ENCODE results near the gene S100PBP. TPM values are rescaled to one million over a fixed set of nuclear protein-coding genes. Genes with fewer than 3 reads are reported as not detected.

Gene S100PBP
- total and polyA plus RNA-seq, 9 of the 15 experiments (the other 6 are each of a cell fraction or from before 2014, with no cell fraction given), result 22.9 to 60.2 (median 32.9) TPM

DNA sequence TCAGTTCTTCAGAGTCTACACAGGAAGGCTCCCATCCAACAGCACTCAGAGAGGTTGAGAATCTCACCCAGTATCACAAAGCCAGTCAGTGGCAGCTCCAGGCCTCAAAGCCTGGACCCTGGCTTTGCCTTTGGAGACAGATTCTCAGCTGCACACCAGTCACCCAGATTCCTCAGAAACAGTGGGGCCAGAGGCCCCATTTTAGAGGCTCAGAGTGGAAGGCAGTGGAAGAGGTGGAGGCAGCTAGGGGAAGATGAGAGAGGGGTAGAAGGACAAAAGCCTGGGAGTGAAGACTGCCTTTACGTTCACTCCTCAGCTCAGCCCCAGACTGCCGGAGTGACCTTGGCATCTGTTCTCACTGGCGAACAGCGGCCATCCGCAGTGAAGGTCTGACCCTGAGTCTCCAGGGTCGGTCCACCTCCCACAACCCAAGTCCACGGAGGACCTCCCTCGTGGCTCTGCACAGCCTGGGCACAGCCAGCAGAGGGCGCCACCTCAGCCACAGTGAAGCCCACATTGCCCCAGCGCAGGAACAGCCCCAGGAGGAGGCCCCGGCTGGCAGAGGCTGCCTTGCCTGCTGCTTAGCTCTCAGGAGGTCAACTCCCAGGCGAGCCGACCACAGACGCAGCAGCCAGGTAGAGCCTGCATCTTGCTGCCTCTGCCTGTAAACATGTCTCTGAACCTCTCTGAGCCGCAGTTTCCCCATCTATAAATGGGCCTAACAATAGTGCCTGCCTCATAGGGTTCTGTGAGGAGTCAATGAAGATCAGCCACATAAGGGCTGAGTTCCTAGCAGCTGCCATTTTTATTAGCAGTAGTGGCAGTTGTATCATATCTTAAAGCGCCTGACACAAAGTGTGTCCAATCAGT lies 59.1 kb downstream of the S100PBP start (continued):
- no peak for TF ChIP-seq TAF9B (IDR thresholded peaks at IDR 0.05; ENCODE audit: partially characterized antibody)
- peak; percentile 44; the same call in 1 of the 2 replicates for TF ChIP-seq MTA3 (IDR thresholded peaks at IDR 0.05; ENCODE audit: borderline replicate concordance)
- TF ChIP-seq STAG1 (CRISPR knock-in tag; IDR thresholded peaks at IDR 0.05; ENCODE audit: borderline replicate concordance), result peak; percentile 79; the same call in 1 of the 2 replicates
- TF ChIP-seq POLR2AphosphoS5 (IDR thresholded peaks at IDR 0.05; ENCODE audit: control insufficient read depth, insufficient read depth, low read depth, low read length), result no peak
- peak; percentile 65 to 85 for TF ChIP-seq RAD21 (CRISPR knock-in tag; conservative IDR thresholded peaks at IDR 0.05 in 1 of 2, IDR thresholded peaks at IDR 0.05 in 1 of 2)
- no peak for TF ChIP-seq ZNF311 (CRISPR knock-in tag; IDR thresholded peaks at IDR 0.05)
- TF ChIP-seq, protein P1, sequence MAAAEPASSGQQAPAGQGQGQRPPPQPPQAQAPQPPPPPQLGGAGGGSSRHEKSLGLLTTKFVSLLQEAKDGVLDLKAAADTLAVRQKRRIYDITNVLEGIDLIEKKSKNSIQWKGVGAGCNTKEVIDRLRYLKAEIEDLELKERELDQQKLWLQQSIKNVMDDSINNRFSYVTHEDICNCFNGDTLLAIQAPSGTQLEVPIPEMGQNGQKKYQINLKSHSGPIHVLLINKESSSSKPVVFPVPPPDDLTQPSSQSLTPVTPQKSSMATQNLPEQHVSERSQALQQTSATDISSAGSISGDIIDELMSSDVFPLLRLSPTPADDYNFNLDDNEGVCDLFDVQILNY (CRISPR knock-in tag; IDR thresholded peaks at IDR 0.05), result no peak
- no peak for TF ChIP-seq CBX3 (IDR thresholded peaks at IDR 0.05; ENCODE audit: borderline replicate concordance in 1 of 2, low read length in 2 of 2)
- TF ChIP-seq MCM5 (IDR thresholded peaks at IDR 0.05; ENCODE audit: low read depth), result no peak
- no peak for TF ChIP-seq TEAD1 (CRISPR knock-in tag; IDR thresholded peaks at IDR 0.05)
- TF ChIP-seq SMC3 (conservative IDR thresholded peaks at IDR 0.05; ENCODE audit: insufficient read depth, low read depth, low read length), result peak; percentile 85
- no peak for TF ChIP-seq ZEB2 (IDR thresholded peaks at IDR 0.05)
- peak; percentile 86 to 99 (median 90) for TF ChIP-seq CTCF (IDR thresholded peaks at IDR 0.05 in 2 of 3, conservative IDR thresholded peaks at IDR 0.05 in 1 of 3; ENCODE audit: insufficient read depth in 2 of 3, low read depth in 1 of 3, low read length in 3 of 3)
- no peak for TF ChIP-seq TCF3 (CRISPR knock-in tag; IDR thresholded peaks at IDR 0.05)
- peak; percentile 64 for TF ChIP-seq RB1 (IDR thresholded peaks at IDR 0.05; ENCODE audit: low read depth)
- no peak for TF ChIP-seq ZNF165 (CRISPR knock-in tag; IDR thresholded peaks at IDR 0.05; ENCODE audit: borderline replicate concordance)
- TF ChIP-seq, protein P2, sequence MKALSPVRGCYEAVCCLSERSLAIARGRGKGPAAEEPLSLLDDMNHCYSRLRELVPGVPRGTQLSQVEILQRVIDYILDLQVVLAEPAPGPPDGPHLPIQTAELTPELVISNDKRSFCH (CRISPR knock-in tag; IDR thresholded peaks at IDR 0.05), result no peak
- TF ChIP-seq, protein P2 (tag; IDR thresholded peaks at IDR 0.05), result 0 out of 2 replicates have a peak, but pooled peaks have one; percentile 15
- TF ChIP-seq, protein P3, sequence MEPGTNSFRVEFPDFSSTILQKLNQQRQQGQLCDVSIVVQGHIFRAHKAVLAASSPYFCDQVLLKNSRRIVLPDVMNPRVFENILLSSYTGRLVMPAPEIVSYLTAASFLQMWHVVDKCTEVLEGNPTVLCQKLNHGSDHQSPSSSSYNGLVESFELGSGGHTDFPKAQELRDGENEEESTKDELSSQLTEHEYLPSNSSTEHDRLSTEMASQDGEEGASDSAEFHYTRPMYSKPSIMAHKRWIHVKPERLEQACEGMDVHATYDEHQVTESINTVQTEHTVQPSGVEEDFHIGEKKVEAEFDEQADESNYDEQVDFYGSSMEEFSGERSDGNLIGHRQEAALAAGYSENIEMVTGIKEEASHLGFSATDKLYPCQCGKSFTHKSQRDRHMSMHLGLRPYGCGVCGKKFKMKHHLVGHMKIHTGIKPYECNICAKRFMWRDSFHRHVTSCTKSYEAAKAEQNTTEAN (CRISPR knock-in tag; IDR thresholded peaks at IDR 0.05), result no peak

Measured in K562 (cell line).